CD4-positive, alpha-beta T cell treated with Interleukin-10 for 1 hour (primary cell): ENCODE data around the gene HHIPL1.

ENCODE experiments used
- DNase-seq: peaks from one replicate; pipeline ENCODE4 v3.0.0-alpha.2; 2020

The HHIPL1 gene

GRCh38 chr14:99612071-99612737, 32.7 kb upstream of the HHIPL1 start:
- DNase-seq, result no peak

- no peak for DNase-seq
Measured at GRCh38 chr14:99612738-99613330, 32.1 kb upstream of the HHIPL1 start.

- no peak for DNase-seq
Measured at GRCh38 chr14:99615497-99616157, 29.3 kb upstream of the HHIPL1 start.

- DNase-seq, result no peak
Measured at GRCh38 chr14:99616832-99617800, 27.8 kb upstream of the HHIPL1 start.

- no peak for DNase-seq
Measured at GRCh38 chr14:99619835-99620834, 24.8 kb upstream of the HHIPL1 start.

GRCh38 chr14:99621948-99622347, 23.0 kb upstream of the HHIPL1 start:
- no peak for DNase-seq

GRCh38 chr14:99624024-99624423, 20.9 kb upstream of the HHIPL1 start:
- no peak for DNase-seq

GRCh38 chr14:99624971-99625370, 20.0 kb upstream of the HHIPL1 start:
- DNase-seq, result no peak

- DNase-seq, result no peak
Measured at GRCh38 chr14:99625476-99625875, 19.5 kb upstream of the HHIPL1 start.

GRCh38 chr14:99626041-99626648, 18.8 kb upstream of the HHIPL1 start:
- DNase-seq, result no peak

- no peak for DNase-seq
Measured at GRCh38 chr14:99627100-99627499, 17.8 kb upstream of the HHIPL1 start.

GRCh38 chr14:99627510-99628381, 17.2 kb upstream of the HHIPL1 start:
- DNase-seq, result no peak

- DNase-seq, result peak; percentile 70
Measured at GRCh38 chr14:99628887-99629618, 15.9 kb upstream of the HHIPL1 start.

GRCh38 chr14:99630202-99630601, 14.7 kb upstream of the HHIPL1 start:
- no peak for DNase-seq

GRCh38 chr14:99632410-99633035, 12.4 kb upstream of the HHIPL1 start:
- DNase-seq, result no peak

GRCh38 chr14:99633141-99633540, 11.8 kb upstream of the HHIPL1 start:
- no peak for DNase-seq

GRCh38 chr14:99633918-99634317, 11.0 kb upstream of the HHIPL1 start:
- no peak for DNase-seq

- DNase-seq, result no peak
Measured at GRCh38 chr14:99634443-99634842, 10.5 kb upstream of the HHIPL1 start.

GRCh38 chr14:99635116-99635515, 9.8 kb upstream of the HHIPL1 start:
- no peak for DNase-seq
